IgD-negative memory B cell (primary cell): ENCODE measurements around the gene MCC. TPM values are rescaled to one million over a fixed set of nuclear protein-coding genes. Genes with fewer than 3 reads are reported as not detected.
A peak's percentile ranks its signal among the peaks of the same experiment; 100 is the strongest.

Experiments
- H3K27ac Mint-ChIP-seq, 3 donors: one replicate each; pipeline ENCODE4 v1.8.0; 2020 to 2022; ENCODE audit warnings: mild to moderate bottlenecking in 3 of 3, mixed read lengths in 3 of 3, moderate library complexity in 1 of 3
- H3K27me3 Mint-ChIP-seq: one replicate; pipeline ENCODE4 v1.8.0; 2021; ENCODE audit warnings: mixed read lengths
- H3K36me3 Mint-ChIP-seq: one replicate; pipeline ENCODE4 v1.8.0; 2020; ENCODE audit warnings: mild to moderate bottlenecking, mixed read lengths
- H3K4me1 Mint-ChIP-seq, 3 donors: one replicate each; pipeline ENCODE4 v1.8.0; 2020 to 2022; ENCODE audit warnings: mixed read lengths in 3 of 3, mild to moderate bottlenecking in 1 of 3
- H3K4me3 Mint-ChIP-seq, 4 donors: one replicate each; pipeline ENCODE4 v1.8.0; 2020 to 2022; ENCODE audit warnings: mild to moderate bottlenecking in 4 of 4, mixed read lengths in 4 of 4, moderate library complexity in 3 of 4
- H3K9me3 Mint-ChIP-seq, 3 donors: one replicate each; pipeline ENCODE4 v1.8.0; 2020 to 2021; ENCODE audit warnings: mixed read lengths in 3 of 3, mild to moderate bottlenecking in 1 of 3
- polyA plus RNA-seq: library from polyadenylated mRNA; unstranded; fragments of 300-500 nt; fragmentation: Illumina TruSeq; gene quantifications from one replicate; pipeline ENCODE4 v1.2.3, GENCODE V29; 2021

MCC gene
- polyA plus RNA-seq, 1 donor from 2014 or later = 0.40 TPM

DNA sequence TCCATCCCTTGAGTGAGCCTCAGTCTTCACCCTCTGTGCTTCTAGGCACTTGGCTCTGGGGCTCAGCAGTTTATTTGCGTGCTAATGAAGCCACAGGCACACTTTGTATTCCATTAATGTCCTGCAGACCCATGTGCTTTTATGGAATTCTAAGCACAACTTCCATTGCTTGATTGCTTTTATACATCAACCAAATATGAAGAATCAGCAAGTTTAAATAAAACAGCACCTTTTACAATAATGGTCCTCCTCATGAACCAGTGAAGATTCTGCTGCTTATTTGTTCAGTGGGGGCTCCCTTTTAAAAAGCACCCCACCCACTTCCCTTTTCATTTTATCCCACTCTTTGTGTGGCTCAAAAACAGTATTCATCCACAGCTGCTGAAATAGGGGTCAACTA is 451.4 kb downstream of the MCC start:
- Mint-ChIP-seq H3K27me3 (peaks cover 4% of the 10 kb centered on the region), H3K27ac (no peak overlapping the region), H3K36me3 (no peaks in the 10 kb centered on the region), H3K9me3 (no peaks in the 10 kb centered on the region), H3K4me3 (no peak overlapping the region), H3K4me1 (peaks cover 0 to 3% (median 0%) of the 10 kb centered on the region in 3 donors)

DNA sequence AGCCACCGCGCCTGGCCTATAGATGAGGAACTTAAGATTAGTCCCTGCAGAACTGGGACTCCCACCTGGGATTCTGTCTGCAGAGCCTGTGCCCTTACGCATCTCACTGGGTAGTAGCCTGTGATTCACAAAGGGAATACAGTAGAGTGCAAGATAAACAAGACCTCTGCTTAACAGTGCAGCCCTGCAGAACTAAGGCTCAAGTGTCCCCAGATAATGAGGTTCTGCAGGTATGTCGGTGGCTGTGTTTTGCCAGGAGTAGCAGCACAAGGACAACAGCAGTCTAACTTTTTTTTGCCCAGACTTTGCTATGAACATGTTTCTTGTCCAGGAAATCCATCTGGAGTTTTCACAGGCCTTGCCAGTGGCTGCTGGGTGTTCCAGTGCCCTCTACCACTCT is 451.9 kb downstream of the MCC start:
- H3K36me3 Mint-ChIP-seq = no peaks in the 10 kb centered on the region
- H3K4me1 Mint-ChIP-seq = peaks cover 0 to 3% (median 0%) of the 10 kb centered on the region in 3 donors

DNA sequence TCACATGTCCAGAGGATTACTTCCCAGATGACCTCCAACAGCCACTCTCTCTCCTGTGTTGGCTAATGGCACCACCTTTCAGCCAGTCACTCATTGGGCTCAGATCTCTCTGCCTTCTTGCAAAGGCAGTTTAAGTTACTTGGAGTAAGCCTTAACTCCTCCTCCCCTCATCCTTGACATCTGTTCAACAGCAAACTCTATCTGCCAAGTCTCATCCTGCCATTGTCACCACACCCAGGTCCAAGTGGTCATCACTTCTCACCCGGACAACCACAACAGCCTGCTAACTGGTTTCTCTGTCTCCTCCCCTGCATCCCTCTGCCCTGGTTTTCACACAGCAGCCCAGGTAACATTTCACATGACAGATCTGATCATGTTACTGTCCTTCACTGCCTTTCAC is 453.2 kb downstream of the MCC start:
- H3K4me3 Mint-ChIP-seq = no peak overlapping the region
- H3K27ac Mint-ChIP-seq = no peak overlapping the region
- H3K4me1 Mint-ChIP-seq = peaks cover 0 to 3% (median 0%) of the 10 kb centered on the region in 3 donors
- peaks cover 4% of the 10 kb centered on the region for H3K27me3 Mint-ChIP-seq
- no peaks in the 10 kb centered on the region for H3K9me3 Mint-ChIP-seq
- no peaks in the 10 kb centered on the region for H3K36me3 Mint-ChIP-seq

More for the DNA sequence above, 451.9 kb downstream of the MCC start:
- Mint-ChIP-seq H3K27ac (no peak overlapping the region), H3K27me3 (peaks cover 4% of the 10 kb centered on the region), H3K4me3 (no peak overlapping the region), H3K9me3 (no peaks in the 10 kb centered on the region)

DNA sequence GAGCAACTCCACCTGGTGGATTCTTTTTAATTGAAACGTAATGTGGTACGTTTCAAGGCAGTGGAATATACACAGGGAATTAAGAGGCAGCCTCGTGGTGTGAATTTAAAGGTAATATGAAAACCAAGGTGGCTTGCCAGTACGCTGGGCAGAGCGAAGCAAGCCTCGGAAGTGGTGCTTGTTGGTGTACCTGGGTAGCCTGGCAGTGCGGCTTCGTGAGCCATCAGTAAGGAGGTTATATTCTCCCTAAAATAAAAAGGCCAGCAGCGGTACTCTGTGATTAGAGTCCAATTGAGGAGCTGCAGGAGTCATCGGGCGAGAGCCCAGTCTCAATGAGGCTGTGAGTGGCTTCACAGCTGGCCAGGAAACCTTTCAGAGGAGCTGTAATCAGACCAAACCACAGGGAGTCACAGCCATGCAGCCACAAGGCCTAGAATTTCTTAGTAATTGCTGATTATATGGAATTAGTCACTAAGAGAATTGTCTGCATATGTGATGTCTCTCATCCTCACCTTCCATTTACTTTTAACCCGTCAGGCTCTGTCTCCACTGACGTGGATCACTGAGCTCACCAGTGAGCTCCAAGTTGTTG is 454.0 kb downstream of the MCC start:
- Mint-ChIP-seq H3K36me3 (no peaks in the 10 kb centered on the region), H3K4me3 (no peak overlapping the region), H3K27me3 (no peaks in the 10 kb centered on the region), H3K27ac (no peak overlapping the region), H3K4me1 (peaks cover 0 to 3% (median 0%) of the 10 kb centered on the region in 3 donors), H3K9me3 (no peaks in the 10 kb centered on the region)

DNA sequence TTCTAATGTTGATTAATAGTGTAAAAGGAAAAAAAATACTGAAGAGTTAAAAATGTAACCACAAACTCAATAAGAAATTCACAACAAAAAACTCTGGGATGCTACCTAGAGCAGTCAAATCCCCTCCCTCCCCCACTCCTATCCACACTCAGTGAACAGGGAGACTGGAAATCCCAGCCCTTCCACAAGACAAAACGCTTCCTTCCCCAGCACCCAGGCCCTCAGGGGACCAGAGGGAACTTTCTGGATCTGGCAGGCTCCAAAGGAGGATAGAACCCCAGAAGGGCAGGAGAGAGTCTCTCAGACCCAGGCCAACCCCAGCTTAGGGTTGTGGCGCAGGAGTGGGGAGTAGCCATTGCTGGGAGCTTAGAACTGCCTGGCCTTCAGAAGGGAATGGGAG is 456.7 kb downstream of the MCC start:
- no peak overlapping the region for H3K4me3 Mint-ChIP-seq
- peaks cover 0 to 3% (median 0%) of the 10 kb centered on the region in 3 donors for H3K4me1 Mint-ChIP-seq
- no peak overlapping the region for H3K27ac Mint-ChIP-seq
- H3K27me3 Mint-ChIP-seq = no peaks in the 10 kb centered on the region
- H3K9me3 Mint-ChIP-seq = no peaks in the 10 kb centered on the region
- peaks cover 6% of the 10 kb centered on the region for H3K36me3 Mint-ChIP-seq

DNA sequence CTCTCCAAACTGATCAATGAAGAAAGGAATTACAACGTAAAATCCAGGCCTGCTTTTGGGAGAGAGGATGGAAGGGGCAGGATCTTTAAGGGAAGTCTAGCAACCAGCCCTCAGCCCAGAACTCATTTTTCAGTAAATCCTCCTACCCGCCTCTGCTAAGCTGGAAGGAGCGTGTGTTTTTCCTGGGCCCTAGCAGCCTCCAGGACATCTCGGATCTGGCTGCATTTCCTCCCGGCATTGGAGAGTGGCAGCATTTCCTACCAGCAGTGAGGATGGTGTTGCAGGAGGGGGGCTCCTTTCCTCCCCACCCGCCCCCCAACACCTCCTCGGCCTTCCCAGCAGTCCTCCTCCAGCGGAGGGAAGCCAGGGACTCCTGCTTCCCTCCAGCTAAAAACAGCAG is 457.1 kb downstream of the MCC start:
- Mint-ChIP-seq H3K27me3 (no peaks in the 10 kb centered on the region), H3K27ac (no peak overlapping the region), H3K36me3 (peaks cover 6% of the 10 kb centered on the region), H3K4me3 (no peak overlapping the region), H3K4me1 (peaks cover 0 to 3% (median 0%) of the 10 kb centered on the region in 3 donors), H3K9me3 (no peaks in the 10 kb centered on the region)

DNA sequence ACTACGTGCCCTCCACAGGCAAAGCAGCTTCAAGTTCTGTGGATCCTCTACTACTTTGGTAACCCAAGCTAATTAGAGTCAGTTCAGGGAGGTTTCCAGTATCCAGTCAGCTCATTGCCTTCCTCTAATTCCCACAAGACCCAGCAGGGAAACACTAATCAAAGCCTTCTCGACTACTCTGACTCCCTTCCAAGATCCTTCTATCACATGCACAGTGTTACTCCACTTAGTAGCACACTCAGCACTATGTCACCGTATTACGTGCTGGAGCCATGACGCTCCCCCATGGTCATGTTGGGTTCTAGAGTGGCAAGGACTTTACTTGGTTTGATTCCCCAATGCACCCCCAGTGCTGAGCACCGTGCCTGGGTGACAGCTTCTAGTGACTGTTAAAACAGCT is 458.6 kb downstream of the MCC start:
- H3K27ac Mint-ChIP-seq = no peak overlapping the region
- H3K9me3 Mint-ChIP-seq = no peaks in the 10 kb centered on the region
- no peaks in the 10 kb centered on the region for H3K27me3 Mint-ChIP-seq
- peaks cover 9% of the 10 kb centered on the region for H3K36me3 Mint-ChIP-seq
- H3K4me1 Mint-ChIP-seq = peaks cover 0 to 3% (median 0%) of the 10 kb centered on the region in 3 donors
- peak overlapping the region in 1 of 4 donors; percentile 10 for H3K4me3 Mint-ChIP-seq

DNA sequence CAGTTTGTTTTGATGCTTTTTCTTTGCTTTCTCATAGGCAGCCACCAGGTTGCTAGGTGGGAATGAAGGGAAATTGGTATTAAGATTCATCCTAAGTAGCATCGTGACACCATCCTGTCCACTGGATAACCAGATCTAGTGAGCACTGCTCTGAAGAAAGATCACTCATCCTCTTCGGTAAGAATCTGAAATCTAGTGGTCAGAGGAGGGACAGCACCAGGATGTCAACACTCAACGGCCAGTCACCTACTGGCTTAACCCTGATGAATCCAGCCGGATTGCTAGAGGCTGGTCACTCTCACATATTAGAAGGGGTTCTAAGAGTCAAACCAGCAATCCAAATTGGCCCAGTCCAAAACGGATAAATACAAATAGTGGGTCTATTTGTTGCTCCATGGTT is 460.8 kb downstream of the MCC start:
- H3K4me1 Mint-ChIP-seq = peaks cover 11 to 12% (median 11%) of the 10 kb centered on the region in 3 donors
- H3K9me3 Mint-ChIP-seq = no peaks in the 10 kb centered on the region
- no peak overlapping the region for H3K27ac Mint-ChIP-seq
- peaks cover 9% of the 10 kb centered on the region for H3K36me3 Mint-ChIP-seq
- H3K27me3 Mint-ChIP-seq = no peaks in the 10 kb centered on the region
- no peak overlapping the region for H3K4me3 Mint-ChIP-seq

DNA sequence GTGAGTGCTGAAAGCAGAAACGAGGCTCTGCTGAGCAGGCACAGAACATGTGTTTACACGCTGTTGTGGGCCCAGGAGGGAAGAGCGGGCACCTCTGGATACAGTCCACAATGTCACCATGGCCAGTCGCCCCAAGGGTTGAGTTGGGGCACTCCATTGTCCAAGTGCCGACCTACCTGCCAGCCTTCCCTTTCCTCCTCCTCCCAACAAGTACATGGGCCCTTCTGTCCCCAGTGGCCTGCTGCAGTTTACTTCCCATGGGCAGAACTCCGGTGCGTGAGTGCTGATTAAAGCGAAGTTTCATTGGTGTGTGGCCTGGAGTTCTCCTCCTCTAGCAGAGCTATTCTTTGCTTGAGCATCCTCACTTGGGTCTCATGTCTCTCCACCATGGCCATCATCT is 461.2 kb downstream of the MCC start:
- H3K36me3 Mint-ChIP-seq = peaks cover 9% of the 10 kb centered on the region
- H3K27me3 Mint-ChIP-seq = no peaks in the 10 kb centered on the region
- H3K9me3 Mint-ChIP-seq = no peaks in the 10 kb centered on the region
- H3K27ac Mint-ChIP-seq = peak overlapping the region in 1 of 3 donors; percentile 79
- H3K4me3 Mint-ChIP-seq = no peak overlapping the region
- H3K4me1 Mint-ChIP-seq = peaks cover 14 to 15% (median 15%) of the 10 kb centered on the region in 3 donors

DNA sequence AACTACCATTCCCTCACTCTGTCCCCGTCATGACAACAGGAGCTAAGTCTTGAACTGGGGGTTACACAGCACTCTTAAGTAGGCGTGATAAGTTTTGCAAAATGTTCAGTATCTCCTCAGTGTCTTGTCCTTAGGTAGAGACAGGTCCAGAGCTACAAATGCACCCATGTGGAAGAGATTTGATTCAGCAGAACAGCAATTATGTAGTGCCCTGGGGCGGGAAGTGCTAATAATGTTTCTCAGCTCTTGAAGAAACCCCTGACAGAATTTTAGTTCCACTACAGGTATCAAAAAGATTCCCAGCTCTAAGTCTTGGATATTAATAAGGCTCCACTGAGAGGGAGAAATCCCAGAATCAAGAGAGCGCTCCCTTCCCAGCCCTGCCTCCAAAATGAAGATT is 462.0 kb downstream of the MCC start:
- Mint-ChIP-seq H3K36me3 (peaks cover 9% of the 10 kb centered on the region), H3K4me3 (no peak overlapping the region), H3K27me3 (no peaks in the 10 kb centered on the region), H3K4me1 (peaks cover 20% of the 10 kb centered on the region in 3 donors), H3K9me3 (no peaks in the 10 kb centered on the region), H3K27ac (peak overlapping the region in 1 of 3 donors; percentile 33)

DNA sequence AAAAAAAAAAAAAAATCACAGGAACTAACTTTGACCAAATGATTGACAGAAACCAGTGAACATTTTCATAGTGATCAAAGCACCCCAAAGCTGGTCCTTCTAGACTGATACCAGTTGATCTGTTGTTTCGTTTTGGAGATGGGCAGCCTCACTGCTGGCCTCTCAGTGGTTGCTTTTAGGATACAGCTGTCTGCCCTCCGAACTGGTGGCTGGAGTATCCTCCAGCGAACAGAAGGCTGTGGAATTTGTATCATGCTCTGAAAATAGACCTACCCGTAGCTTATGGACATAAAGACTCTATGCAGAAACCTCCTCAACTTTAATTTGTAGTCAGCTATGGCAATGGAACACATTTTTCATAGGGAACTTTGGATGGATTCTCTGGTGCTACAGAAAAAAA is 462.7 kb downstream of the MCC start:
- Mint-ChIP-seq H3K9me3 (no peaks in the 10 kb centered on the region), H3K36me3 (peaks cover 9% of the 10 kb centered on the region), H3K27me3 (no peaks in the 10 kb centered on the region), H3K4me3 (no peak overlapping the region), H3K4me1 (peaks cover 20 to 23% (median 21%) of the 10 kb centered on the region in 3 donors), H3K27ac (no peak overlapping the region)

DNA sequence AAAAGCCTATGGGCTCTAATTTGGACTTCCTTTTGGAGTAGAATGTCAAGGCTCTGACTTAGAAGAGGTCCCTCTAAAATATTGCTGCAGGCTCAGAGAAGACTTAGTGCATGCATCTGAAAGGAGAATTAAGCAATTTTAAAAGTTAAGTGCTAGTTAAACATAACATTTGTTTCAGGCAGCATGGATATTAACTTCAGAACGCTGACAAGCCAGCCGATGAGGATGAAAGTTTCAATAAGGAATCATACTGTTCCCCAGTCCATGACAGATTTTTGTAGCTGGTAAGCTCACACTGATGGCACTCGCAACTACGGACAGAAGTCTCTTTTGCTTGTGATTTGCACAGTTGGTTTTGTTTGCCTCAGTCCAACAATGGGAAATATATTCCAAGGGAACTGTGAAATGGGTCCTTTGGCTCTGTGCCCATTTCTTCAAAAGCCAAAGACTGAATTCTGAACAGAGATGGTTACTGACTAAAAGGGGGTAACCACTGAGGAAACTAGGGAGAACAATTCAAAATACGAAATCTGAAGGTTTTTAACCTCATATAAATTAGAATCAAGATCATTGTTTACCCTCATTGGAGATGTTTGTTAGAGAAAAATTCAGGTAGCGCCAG is 464.1 kb downstream of the MCC start:
- no peak overlapping the region for H3K4me3 Mint-ChIP-seq
- H3K27ac Mint-ChIP-seq = no peak overlapping the region
- peaks cover 23 to 25% (median 25%) of the 10 kb centered on the region in 3 donors for H3K4me1 Mint-ChIP-seq
- no peaks in the 10 kb centered on the region for H3K9me3 Mint-ChIP-seq
- H3K36me3 Mint-ChIP-seq = peaks cover 9% of the 10 kb centered on the region
- H3K27me3 Mint-ChIP-seq = no peaks in the 10 kb centered on the region

DNA sequence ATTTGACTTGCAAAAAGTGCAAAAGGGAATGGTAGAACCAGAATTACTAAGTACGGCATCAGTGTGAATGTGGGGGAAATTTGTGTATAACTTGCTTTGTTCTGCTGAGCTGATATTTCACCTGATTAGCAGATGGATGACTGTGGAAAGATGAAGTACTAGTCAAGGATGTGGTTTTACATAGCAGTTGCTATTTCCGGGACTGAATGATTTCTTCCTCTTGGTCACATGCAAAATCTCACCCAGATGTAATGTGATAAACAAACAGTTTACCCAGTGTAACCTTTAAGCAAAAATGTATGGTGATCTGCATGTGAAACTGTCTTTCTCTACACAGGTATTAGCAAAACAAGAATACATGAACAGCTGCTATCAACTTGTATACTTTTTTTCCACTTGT is 465.6 kb downstream of the MCC start:
- no peaks in the 10 kb centered on the region for H3K27me3 Mint-ChIP-seq
- H3K27ac Mint-ChIP-seq = peak overlapping the region in 2 of 3 donors; percentile 69 to 77
- peaks cover 23 to 26% (median 25%) of the 10 kb centered on the region in 3 donors for H3K4me1 Mint-ChIP-seq
- H3K9me3 Mint-ChIP-seq = no peaks in the 10 kb centered on the region
- peak overlapping the region in 2 of 4 donors; percentile 53 to 70 for H3K4me3 Mint-ChIP-seq
- H3K36me3 Mint-ChIP-seq = peaks cover 8% of the 10 kb centered on the region

DNA sequence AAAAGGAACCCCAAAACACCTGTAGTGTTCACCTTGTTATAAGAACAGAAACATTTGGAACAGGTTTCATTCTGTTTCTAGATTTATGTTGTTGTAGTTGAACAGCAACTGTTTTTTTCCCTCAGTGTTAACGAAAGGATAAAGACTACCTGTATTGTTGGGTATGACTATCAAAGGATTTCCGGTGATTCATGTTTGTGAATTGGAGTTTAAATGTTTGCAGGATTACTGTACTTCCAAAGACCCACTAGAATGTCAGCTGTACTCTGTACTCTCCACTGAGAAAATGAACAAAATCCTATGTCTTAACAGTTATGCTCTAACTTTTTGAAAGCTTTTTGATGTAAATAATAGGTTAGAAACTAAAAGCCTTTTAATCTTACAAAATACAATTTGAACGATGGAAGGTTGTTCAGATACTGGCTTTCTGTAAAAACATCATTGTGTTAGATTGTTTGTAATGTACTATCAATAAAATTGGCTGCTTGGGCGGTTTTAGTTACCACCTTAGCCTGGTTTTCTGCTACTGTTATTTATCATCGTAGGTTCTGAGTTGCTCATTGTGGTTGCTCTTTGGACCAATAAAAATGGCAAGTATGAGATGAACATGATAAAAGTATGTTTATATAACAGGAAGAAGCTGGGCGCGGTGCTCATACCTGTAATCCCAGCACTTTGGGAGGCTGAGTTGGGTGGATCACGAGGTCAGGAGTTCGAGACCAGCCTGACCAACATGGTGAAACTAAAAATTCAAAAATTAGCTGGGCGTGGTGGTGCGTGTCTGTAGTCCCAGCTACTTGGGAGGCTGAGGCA is 467.6 kb downstream of the MCC start:
- H3K4me3 Mint-ChIP-seq = peak overlapping the region in 1 of 4 donors; percentile 5
- H3K27ac Mint-ChIP-seq = no peak overlapping the region
- H3K36me3 Mint-ChIP-seq = peaks cover 5% of the 10 kb centered on the region
- no peaks in the 10 kb centered on the region for H3K27me3 Mint-ChIP-seq
- peaks cover 23 to 32% (median 26%) of the 10 kb centered on the region in 3 donors for H3K4me1 Mint-ChIP-seq
- H3K9me3 Mint-ChIP-seq = no peaks in the 10 kb centered on the region

DNA sequence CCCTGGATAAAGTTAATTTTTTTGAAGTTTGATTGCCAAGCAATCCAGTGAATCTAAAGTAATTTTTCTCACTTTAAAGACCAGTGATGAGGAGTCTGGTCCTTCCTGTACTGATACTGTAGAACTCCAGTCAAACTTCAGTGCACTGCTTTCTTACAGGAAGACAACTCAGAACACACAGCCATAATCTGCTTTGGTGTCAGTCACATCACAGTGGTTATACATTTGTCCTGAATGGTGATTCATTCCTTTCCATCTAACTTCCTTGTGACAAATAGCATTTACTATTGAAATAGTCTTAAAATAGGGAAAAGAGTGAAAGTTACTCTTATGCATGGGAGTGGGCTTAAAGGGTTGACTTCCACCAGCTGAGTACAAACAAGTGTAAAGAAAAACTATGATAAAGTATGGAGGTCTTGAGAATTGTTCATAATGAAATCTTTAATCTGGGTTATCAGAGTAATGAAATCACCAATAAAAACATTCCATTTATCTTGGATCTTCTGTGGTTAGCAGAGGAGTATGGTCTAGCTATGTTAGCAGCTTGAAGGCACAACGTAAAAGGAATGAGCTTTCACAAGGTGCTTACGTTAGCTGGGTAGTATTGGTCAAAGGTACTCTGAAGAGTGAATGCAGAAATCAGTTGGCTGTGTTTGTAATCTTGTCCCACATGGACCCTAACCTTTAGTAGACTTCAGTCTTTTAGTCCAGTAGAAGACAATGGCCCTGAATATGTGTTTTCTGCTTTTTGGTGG is 470.2 kb downstream of the MCC start:
- Mint-ChIP-seq H3K9me3 (no peaks in the 10 kb centered on the region), H3K36me3 (peaks cover 4% of the 10 kb centered on the region), H3K27ac (no peak overlapping the region), H3K4me1 (peaks cover 18 to 27% (median 22%) of the 10 kb centered on the region in 3 donors), H3K27me3 (no peaks in the 10 kb centered on the region), H3K4me3 (no peak overlapping the region)
